ENCODE measurements around the gene CREB3L4.

GRCh38 chr1:153976819-153977249, 9.1 kb downstream of the CREB3L4 start:
- TF ChIP-seq CTCF (IDR thresholded peaks at IDR 0.05) = no peak
- TF ChIP-seq POLR2A (IDR thresholded peaks at IDR 0.05) = no peak
